HEK293 (cell line): ENCODE results near the gene FSTL4.

ENCODE experiments used
- CTCF ChIA-PET: fragments of 350-600 bp; formaldehyde crosslinking; extraction: SDS; loops from one replicate; lab custom pipeline; 2021; ENCODE audit warnings: antibody characterized with exemption; lab: Yijun Ruan, JAX
- POLR2A ChIA-PET: fragments of 300-600 bp; formaldehyde crosslinking; extraction: SDS; loops from one replicate; lab custom pipeline; 2020; ENCODE audit warnings: antibody characterized with exemption, inconsistent platforms; lab: Yijun Ruan, JAX
- H3K27ac ChIP-seq: fragments of 200-500 bp; sonication (Bioruptor generic); 2 replicates; pipeline ENCODE4 v1.5.1; 2014; ENCODE audit warnings: low read depth, low read length, control low read depth, inconsistent platforms; ENCODE audit errors: extremely low read depth
- H3K36me3 ChIP-seq, 2 experiments: fragments of 200-500 bp in 1 of 2; sonication (Bioruptor generic) in 1 of 2; 1 replicate in 1 of 2; 2 replicates in 1 of 2; pipeline ENCODE4 v1.5.1; 2014 to 2017; ENCODE audit warnings: inconsistent platforms in 2 of 2, low read length in 2 of 2; ENCODE audit not compliant: control insufficient read depth in 2 of 2, insufficient read depth in 1 of 2
- H3K4me1 ChIP-seq: fragments of 200-500 bp; sonication (Bioruptor generic); 2 replicates; pipeline ENCODE4 v1.5.1; 2014; ENCODE audit warnings: mild to moderate bottlenecking, low read length, inconsistent platforms; ENCODE audit not compliant: control insufficient read depth, insufficient read depth
- H3K4me3 ChIP-seq: 2 replicates; pipeline ENCODE4 v1.5.1; 2011; ENCODE audit warnings: low read depth, mild to moderate bottlenecking, control low read depth, low read length, moderate library complexity
- H3K9me3 ChIP-seq: fragments of 200-500 bp; sonication (Bioruptor generic); 2 replicates; pipeline ENCODE4 v1.5.1; 2014; ENCODE audit warnings: low read depth, low read length, inconsistent platforms; ENCODE audit not compliant: control insufficient read depth, insufficient read depth
- CTCF ChIP-seq: fragments of 450-650 bp; formaldehyde crosslinking; IDR thresholded peaks from 2 replicates; pipeline ENCODE4 v1.5.1; 2016; ENCODE audit warnings: missing biosample characterization, missing genetic modification characterization
- FEZF1 ChIP-seq: fragments of 450-650 bp; formaldehyde crosslinking; IDR thresholded peaks from 2 replicates; pipeline ENCODE4 v1.5.1; 2016; ENCODE audit warnings: missing biosample characterization, missing genetic modification characterization
- GLI4 ChIP-seq: fragments of 450-650 bp; formaldehyde crosslinking; IDR thresholded peaks from 2 replicates; pipeline ENCODE4 v1.5.1; 2016; ENCODE audit warnings: missing biosample characterization, missing genetic modification characterization
- KLF8 ChIP-seq: fragments of 450-650 bp; formaldehyde crosslinking; IDR thresholded peaks from 2 replicates; pipeline ENCODE4 v1.5.1; 2016; ENCODE audit warnings: missing biosample characterization, missing genetic modification characterization
- PBX3 ChIP-seq: sonication (generic); formaldehyde crosslinking; IDR thresholded peaks from 2 replicates; pipeline ENCODE4 v1.8.1; 2022; ENCODE audit warnings: mild to moderate bottlenecking, moderate library complexity, missing genetic modification reagents
- PRDM1 ChIP-seq: fragments of 450-650 bp; formaldehyde crosslinking; IDR thresholded peaks from 2 replicates; pipeline ENCODE4; 2016; ENCODE audit warnings: missing biosample characterization, missing genetic modification characterization
- SCRT1 ChIP-seq: fragments of 450-650 bp; formaldehyde crosslinking; IDR thresholded peaks from 2 replicates; pipeline ENCODE4 v1.5.1; 2016; ENCODE audit warnings: missing biosample characterization, missing genetic modification characterization, borderline replicate concordance
- ZBTB17 ChIP-seq: fragments of 450-650 bp; formaldehyde crosslinking; IDR thresholded peaks from 2 replicates; pipeline ENCODE4 v1.5.1; 2016; ENCODE audit warnings: missing biosample characterization, missing genetic modification characterization
- ZBTB6 ChIP-seq: fragments of 450-650 bp; formaldehyde crosslinking; IDR thresholded peaks from 2 replicates; pipeline ENCODE4 v1.5.1; 2017; ENCODE audit warnings: missing biosample characterization, missing genetic modification characterization
- ZFP41 ChIP-seq: fragments of 450-650 bp; formaldehyde crosslinking; IDR thresholded peaks from 2 replicates; pipeline ENCODE4 v1.5.1; 2016; ENCODE audit warnings: missing biosample characterization, missing genetic modification characterization, borderline replicate concordance
- ZNF184 ChIP-seq: fragments of 450-650 bp; IDR thresholded peaks from 2 replicates; pipeline ENCODE4 v1.5.1; 2018; ENCODE audit warnings: missing biosample characterization, mild to moderate bottlenecking, missing genetic modification characterization
- ZNF350 ChIP-seq: fragments of 450-650 bp; formaldehyde crosslinking; IDR thresholded peaks from 2 replicates; pipeline ENCODE4 v1.5.0; 2017; ENCODE audit warnings: missing biosample characterization, mild to moderate bottlenecking, missing genetic modification characterization
- ZNF362 ChIP-seq: fragments of 450-650 bp; formaldehyde crosslinking; IDR thresholded peaks from 2 replicates; pipeline ENCODE4 v1.5.1; 2016; ENCODE audit warnings: missing biosample characterization, missing genetic modification characterization
- ZNF514 ChIP-seq: fragments of 450-650 bp; formaldehyde crosslinking; IDR thresholded peaks from 2 replicates; pipeline ENCODE4 v1.5.1; 2016; ENCODE audit warnings: missing biosample characterization, missing genetic modification characterization
- ZNF623 ChIP-seq: fragments of 450-650 bp; formaldehyde crosslinking; IDR thresholded peaks from 2 replicates; pipeline ENCODE4 v1.5.1; 2016; ENCODE audit warnings: missing biosample characterization, missing genetic modification characterization
- ZNF654 ChIP-seq: fragments of 450-650 bp; formaldehyde crosslinking; IDR thresholded peaks from 2 replicates; pipeline ENCODE4 v1.5.1; 2016; ENCODE audit warnings: low read depth, missing biosample characterization, missing genetic modification characterization
- ZNF660 ChIP-seq: fragments of 450-650 bp; IDR thresholded peaks from 2 replicates; pipeline ENCODE4 v1.5.1; 2018; ENCODE audit warnings: missing biosample characterization, mild to moderate bottlenecking, missing genetic modification characterization
- ZNF777 ChIP-seq: fragments of 450-650 bp; formaldehyde crosslinking; IDR thresholded peaks from 2 replicates; pipeline ENCODE4 v1.5.1; 2017; ENCODE audit warnings: missing biosample characterization, missing genetic modification characterization, borderline replicate concordance
- ZSCAN18 ChIP-seq: fragments of 450-650 bp; formaldehyde crosslinking; IDR thresholded peaks from 2 replicates; pipeline ENCODE4 v1.5.1; 2016; ENCODE audit warnings: missing biosample characterization, missing genetic modification characterization

The FSTL4 gene

GRCh38 chr5:133366438-133366837 lies 245.9 kb downstream of the FSTL4 start:
- CTCF ChIA-PET: no interaction called here
- Histone ChIP-seq H3K9me3 (no peaks in the 10 kb centered on the region), H3K36me3 (no peaks in the 10 kb centered on the region), H3K27ac (no peak overlapping the region), H3K4me3 (no peak overlapping the region), H3K4me1 (peaks cover 17% of the 10 kb centered on the region)
- no peak for TF ChIP-seq GLI4 (tag by site-specific recombination)
- peak; percentile 52 for TF ChIP-seq PRDM1 (tag by site-specific recombination)
- TF ChIP-seq ZNF654: peak; percentile 27; the same call in 1 of the 2 replicates
- TF ChIP-seq ZNF350: no peak
- POLR2A ChIA-PET: no interaction called here

GRCh38 chr5:133365738-133366137 lies 246.6 kb downstream of the FSTL4 start:
- Histone ChIP-seq H3K36me3 (no peaks in the 10 kb centered on the region), H3K27ac (no peak overlapping the region), H3K4me3 (no peak overlapping the region), H3K9me3 (no peaks in the 10 kb centered on the region), H3K4me1 (peaks cover 18% of the 10 kb centered on the region)
- TF ChIP-seq KLF8 (tag by site-specific recombination) (no peak), ZNF623 (tag by site-specific recombination) (0 out of 2 replicates have a peak, but pooled peaks have one; percentile 30), ZSCAN18 (tag by site-specific recombination) (no peak)
- CTCF ChIA-PET: no interaction called here
- POLR2A ChIA-PET: no interaction called here

- POLR2A ChIA-PET: no interaction called here
- Histone ChIP-seq H3K27ac (no peak overlapping the region), H3K4me3 (no peak overlapping the region), H3K9me3 (no peaks in the 10 kb centered on the region), H3K36me3 (no peaks in the 10 kb centered on the region), H3K4me1 (peaks cover 22% of the 10 kb centered on the region)
- CTCF ChIA-PET: interaction anchor here (0.6 kb wide), 1 partner anchor 111 kb away, joined by 4 read pairs; no protein-coding TSS in a partner anchor
- TF ChIP-seq FEZF1 (tag by site-specific recombination) (peak; percentile 70), ZBTB6 (tag by site-specific recombination) (no peak), ZNF660 (tag by site-specific recombination) (no peak), ZNF184 (tag by site-specific recombination) (no peak), ZBTB17 (tag by site-specific recombination) (peak; percentile 46; the same call in 1 of the 2 replicates), PBX3 (CRISPR knock-in tag) (no peak), ZNF514 (tag by site-specific recombination) (no peak), ZNF777 (tag by site-specific recombination) (no peak), ZNF362 (tag by site-specific recombination) (no peak), ZFP41 (no peak), CTCF (tag by site-specific recombination) (peak; percentile 39; the same call in 1 of the 2 replicates), SCRT1 (no peak)
Observed at GRCh38 chr5:133364936-133365707, 247.2 kb downstream of the FSTL4 start.
